GM12872 (cell line): ENCODE data around the gene REEP2.

ENCODE experiments used
- CTCF ChIP-seq: IDR thresholded peaks from 3 replicates; pipeline ENCODE4 v1.5.1; 2011; ENCODE audit warnings: low read depth, mild to moderate bottlenecking, low read length, moderate library complexity; ENCODE audit not compliant: insufficient read depth

Gene REEP2

GRCh38 chr5:138488481-138488945 lies 49.7 kb downstream of the REEP2 start:
- TF ChIP-seq CTCF: no peak

GRCh38 chr5:138489683-138490061 lies 50.8 kb downstream of the REEP2 start:
- no peak for TF ChIP-seq CTCF

- TF ChIP-seq CTCF: no peak
Observed at GRCh38 chr5:138490648-138491283, 51.9 kb downstream of the REEP2 start.

- no peak for TF ChIP-seq CTCF
Observed at GRCh38 chr5:138491284-138491648, 52.4 kb downstream of the REEP2 start.

- TF ChIP-seq CTCF: no peak
Observed at GRCh38 chr5:138491669-138492559, 53.1 kb downstream of the REEP2 start.

GRCh38 chr5:138492560-138493045 lies 53.7 kb downstream of the REEP2 start:
- no peak for TF ChIP-seq CTCF

- no peak for TF ChIP-seq CTCF
Observed at GRCh38 chr5:138495351-138495750, 56.5 kb downstream of the REEP2 start.
